RWPE2 (cell line): ENCODE results near the gene CASK.

ENCODE experiments used
- ATAC-seq: fragments of 200-7000 bp; cut with Tn5 transposase; 3 replicates; pipeline ENCODE4 v1.9.1; 2021; ENCODE audit warnings: low read depth
- DNase-seq: peaks from one replicate; pipeline ENCODE4 v3.0.0-alpha.2; 2020; ENCODE audit warnings: low spot score
- H3K27ac ChIP-seq: fragments of 450-650 bp; 2 replicates; pipeline ENCODE4 v1.5.1; 2017; ENCODE audit warnings: mild to moderate bottlenecking; ENCODE audit not compliant: poor library complexity, severe bottlenecking
- H3K27me3 ChIP-seq: fragments of 250-450 bp; sonication (Bioruptor Pico); 2 replicates; pipeline ENCODE4 v1.5.1; 2021; ENCODE audit warnings: mild to moderate bottlenecking, moderate library complexity; ENCODE audit not compliant: insufficient read depth, poor library complexity, severe bottlenecking
- H3K36me3 ChIP-seq: fragments of 250-450 bp; sonication (Bioruptor Pico); 2 replicates; pipeline ENCODE4 v1.5.1; 2020; ENCODE audit warnings: low read depth, mild to moderate bottlenecking, moderate library complexity
- H3K4me1 ChIP-seq: fragments of 250-450 bp; sonication (Bioruptor Pico); 2 replicates; pipeline ENCODE4 v1.5.1; 2021; ENCODE audit warnings: mild to moderate bottlenecking, moderate library complexity; ENCODE audit not compliant: insufficient read depth, poor library complexity, severe bottlenecking
- H3K4me3 ChIP-seq: fragments of 250-450 bp; sonication (Bioruptor Pico); 2 replicates; pipeline ENCODE4 v1.5.1; 2021; ENCODE audit warnings: mild to moderate bottlenecking, moderate library complexity; ENCODE audit not compliant: severe bottlenecking
- H3K9me3 ChIP-seq: fragments of 250-450 bp; sonication (Bioruptor Pico); 2 replicates; pipeline ENCODE4 v1.5.1; 2021; ENCODE audit warnings: mild to moderate bottlenecking, moderate library complexity; ENCODE audit not compliant: severe bottlenecking
- TF ChIP-seq, protein P1 (sequence below): fragments of 450-650 bp; IDR thresholded peaks from one replicate; pipeline ENCODE4 v1.5.1; 2017; ENCODE audit warnings: mild to moderate bottlenecking, moderate library complexity; ENCODE audit not compliant: poor library complexity, severe bottlenecking

CASK gene

DNA sequence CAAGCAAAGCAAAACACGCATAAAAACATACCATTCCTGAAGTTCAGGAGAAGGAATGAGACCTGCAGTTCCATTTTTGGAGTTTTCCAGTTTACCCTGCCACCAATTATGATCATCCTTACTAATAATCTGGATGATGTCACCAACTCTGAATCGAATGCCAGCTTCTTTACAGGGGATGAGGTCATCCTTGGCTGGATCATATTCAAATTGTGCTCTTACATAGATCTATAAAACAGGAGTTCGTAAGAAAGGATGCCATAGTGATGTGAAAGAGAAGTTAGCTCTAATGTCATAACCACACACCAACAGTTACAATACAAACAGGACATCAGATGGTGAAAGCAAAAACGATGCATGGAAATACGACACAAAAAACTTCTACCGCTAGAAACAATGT is 369.7 kb downstream of the CASK start:
- H3K4me3 ChIP-seq: no peak overlapping the region
- ATAC-seq: no peak
- no peak for DNase-seq
- H3K4me1 ChIP-seq: no peaks in the 10 kb centered on the region
- no peaks in the 10 kb centered on the region for H3K36me3 ChIP-seq
- H3K27me3 ChIP-seq: no peaks in the 10 kb centered on the region
- no peak overlapping the region for H3K27ac ChIP-seq
- TF ChIP-seq, protein P1, sequence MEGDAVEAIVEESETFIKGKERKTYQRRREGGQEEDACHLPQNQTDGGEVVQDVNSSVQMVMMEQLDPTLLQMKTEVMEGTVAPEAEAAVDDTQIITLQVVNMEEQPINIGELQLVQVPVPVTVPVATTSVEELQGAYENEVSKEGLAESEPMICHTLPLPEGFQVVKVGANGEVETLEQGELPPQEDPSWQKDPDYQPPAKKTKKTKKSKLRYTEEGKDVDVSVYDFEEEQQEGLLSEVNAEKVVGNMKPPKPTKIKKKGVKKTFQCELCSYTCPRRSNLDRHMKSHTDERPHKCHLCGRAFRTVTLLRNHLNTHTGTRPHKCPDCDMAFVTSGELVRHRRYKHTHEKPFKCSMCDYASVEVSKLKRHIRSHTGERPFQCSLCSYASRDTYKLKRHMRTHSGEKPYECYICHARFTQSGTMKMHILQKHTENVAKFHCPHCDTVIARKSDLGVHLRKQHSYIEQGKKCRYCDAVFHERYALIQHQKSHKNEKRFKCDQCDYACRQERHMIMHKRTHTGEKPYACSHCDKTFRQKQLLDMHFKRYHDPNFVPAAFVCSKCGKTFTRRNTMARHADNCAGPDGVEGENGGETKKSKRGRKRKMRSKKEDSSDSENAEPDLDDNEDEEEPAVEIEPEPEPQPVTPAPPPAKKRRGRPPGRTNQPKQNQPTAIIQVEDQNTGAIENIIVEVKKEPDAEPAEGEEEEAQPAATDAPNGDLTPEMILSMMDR: no peak
- H3K9me3 ChIP-seq: no peaks in the 10 kb centered on the region

DNA sequence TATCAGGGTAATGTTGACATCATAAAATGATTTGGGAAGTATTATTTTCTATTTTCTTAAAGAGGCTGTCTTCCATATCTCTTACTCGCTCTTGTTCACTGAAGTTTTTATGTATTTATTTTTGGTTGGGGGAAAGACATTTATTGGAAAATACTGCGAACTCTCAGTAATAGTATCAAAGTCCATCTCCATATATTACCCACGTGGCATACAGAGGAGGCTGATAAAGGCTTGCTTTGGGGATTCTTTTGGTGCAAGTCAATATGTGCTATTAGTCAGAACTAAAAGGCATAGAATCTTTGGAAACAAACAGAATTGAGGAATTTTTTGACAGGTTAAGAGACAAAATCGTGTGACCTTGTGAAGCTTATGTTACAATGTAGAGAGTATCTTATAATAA is 374.9 kb downstream of the CASK start:
- H3K36me3 ChIP-seq: no peaks in the 10 kb centered on the region
- TF ChIP-seq, protein P1: no peak
- H3K4me1 ChIP-seq: no peaks in the 10 kb centered on the region
- no peak overlapping the region for H3K27ac ChIP-seq
- no peaks in the 10 kb centered on the region for H3K9me3 ChIP-seq
- H3K27me3 ChIP-seq: no peaks in the 10 kb centered on the region
- DNase-seq (no peak), ATAC-seq (no peak)
- H3K4me3 ChIP-seq: no peak overlapping the region

DNA sequence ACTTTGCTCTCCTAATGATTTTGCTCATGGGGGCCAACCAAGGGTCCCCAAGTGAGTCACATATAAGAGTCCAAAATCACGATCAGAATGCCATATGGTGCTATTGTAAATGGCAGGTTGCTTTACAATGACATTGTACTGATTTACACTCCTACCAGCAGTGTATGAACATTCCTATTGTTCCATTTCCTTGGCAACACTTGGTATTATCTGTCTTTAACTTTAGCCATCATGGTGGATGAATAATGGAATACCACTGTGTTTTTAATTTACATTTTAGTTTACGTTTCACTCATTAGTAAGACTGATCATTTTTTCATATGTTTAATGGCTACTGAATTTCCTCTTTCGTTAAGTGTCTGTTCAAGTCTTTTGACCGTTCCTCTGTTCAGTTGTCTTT is 379.7 kb downstream of the CASK start:
- Histone ChIP-seq H3K27ac (no peak overlapping the region), H3K27me3 (no peaks in the 10 kb centered on the region), H3K4me3 (no peak overlapping the region), H3K9me3 (no peaks in the 10 kb centered on the region), H3K4me1 (no peaks in the 10 kb centered on the region), H3K36me3 (no peaks in the 10 kb centered on the region)
- TF ChIP-seq, protein P1: no peak
- DNase-seq (no peak), ATAC-seq (no peak)

DNA sequence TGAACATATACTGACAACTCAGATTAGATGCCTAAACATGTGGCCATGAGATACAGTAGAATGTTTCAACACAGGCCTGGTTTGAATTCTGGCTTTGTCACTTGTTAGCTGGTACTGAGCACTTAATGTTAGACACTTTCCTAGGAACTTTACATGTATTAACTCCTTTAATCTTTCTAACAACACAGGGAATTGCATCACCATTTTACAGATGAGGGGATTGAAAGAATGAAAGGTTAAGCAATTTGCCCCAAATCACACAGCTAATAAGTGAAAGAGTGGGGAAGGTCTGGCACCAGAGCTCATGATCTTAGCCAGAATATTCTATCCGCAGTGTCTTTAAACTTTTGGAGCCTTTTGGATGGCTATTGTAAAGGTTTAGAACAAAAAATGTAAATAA is 380.3 kb downstream of the CASK start:
- ATAC-seq: no peak
- H3K27ac ChIP-seq: no peak overlapping the region
- TF ChIP-seq, protein P1: no peak
- H3K27me3 ChIP-seq: no peaks in the 10 kb centered on the region
- H3K36me3 ChIP-seq: no peaks in the 10 kb centered on the region
- no peak overlapping the region for H3K4me3 ChIP-seq
- no peak for DNase-seq
- no peaks in the 10 kb centered on the region for H3K4me1 ChIP-seq
- no peaks in the 10 kb centered on the region for H3K9me3 ChIP-seq

DNA sequence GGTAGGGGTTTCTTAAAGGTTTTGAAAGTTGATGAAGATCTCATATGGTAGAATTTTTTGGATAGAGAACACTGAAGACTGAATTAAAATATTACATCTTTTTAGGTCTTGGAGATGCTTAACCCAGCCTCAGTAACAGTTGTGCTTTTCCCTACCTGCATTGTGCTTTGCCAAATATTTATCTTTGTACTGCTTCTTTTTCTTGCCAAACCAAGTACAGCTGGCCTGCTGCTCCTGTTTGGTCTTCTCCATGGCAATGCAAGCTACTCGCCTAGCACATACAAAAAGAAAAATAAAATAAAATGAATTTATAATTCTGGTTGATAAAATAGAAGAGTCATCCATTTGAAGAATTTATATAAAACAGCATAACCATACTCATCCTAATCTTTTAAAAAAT is 380.8 kb downstream of the CASK start:
- H3K4me3 ChIP-seq: no peak overlapping the region
- no peaks in the 10 kb centered on the region for H3K36me3 ChIP-seq
- no peaks in the 10 kb centered on the region for H3K27me3 ChIP-seq
- ATAC-seq (no peak), DNase-seq (no peak)
- H3K27ac ChIP-seq: no peak overlapping the region
- H3K9me3 ChIP-seq: no peaks in the 10 kb centered on the region
- H3K4me1 ChIP-seq: no peaks in the 10 kb centered on the region
- TF ChIP-seq, protein P1: no peak
